Fibroblast of lung (primary cell): ENCODE data around the gene KRT36.

ENCODE experiments used
- EZH2 ChIP-seq: IDR thresholded peaks from 2 replicates; pipeline ENCODE4 v1.5.1; 2012; ENCODE audit warnings: low read length, control low read depth, mild to moderate bottlenecking; ENCODE audit errors: missing control alignments
- TF ChIP-seq, protein P1 (sequence below), 2 donors: IDR thresholded peaks in 1 of 2; conservative IDR thresholded peaks in 1 of 2; 1 replicate in 1 of 2; 2 replicates in 1 of 2; pipeline ENCODE4 v1.5.1; 2011 to 2012; ENCODE audit warnings: low read length in 2 of 2, control low read depth in 1 of 2, inconsistent platforms in 1 of 2, low read depth in 1 of 2, mild to moderate bottlenecking in 1 of 2

- TF ChIP-seq, protein P1, sequence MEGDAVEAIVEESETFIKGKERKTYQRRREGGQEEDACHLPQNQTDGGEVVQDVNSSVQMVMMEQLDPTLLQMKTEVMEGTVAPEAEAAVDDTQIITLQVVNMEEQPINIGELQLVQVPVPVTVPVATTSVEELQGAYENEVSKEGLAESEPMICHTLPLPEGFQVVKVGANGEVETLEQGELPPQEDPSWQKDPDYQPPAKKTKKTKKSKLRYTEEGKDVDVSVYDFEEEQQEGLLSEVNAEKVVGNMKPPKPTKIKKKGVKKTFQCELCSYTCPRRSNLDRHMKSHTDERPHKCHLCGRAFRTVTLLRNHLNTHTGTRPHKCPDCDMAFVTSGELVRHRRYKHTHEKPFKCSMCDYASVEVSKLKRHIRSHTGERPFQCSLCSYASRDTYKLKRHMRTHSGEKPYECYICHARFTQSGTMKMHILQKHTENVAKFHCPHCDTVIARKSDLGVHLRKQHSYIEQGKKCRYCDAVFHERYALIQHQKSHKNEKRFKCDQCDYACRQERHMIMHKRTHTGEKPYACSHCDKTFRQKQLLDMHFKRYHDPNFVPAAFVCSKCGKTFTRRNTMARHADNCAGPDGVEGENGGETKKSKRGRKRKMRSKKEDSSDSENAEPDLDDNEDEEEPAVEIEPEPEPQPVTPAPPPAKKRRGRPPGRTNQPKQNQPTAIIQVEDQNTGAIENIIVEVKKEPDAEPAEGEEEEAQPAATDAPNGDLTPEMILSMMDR (conservative IDR thresholded peaks at IDR 0.05 in 1 of 2, IDR thresholded peaks at IDR 0.05 in 1 of 2; ENCODE audit: low read depth in 1 of 2, low read length in 2 of 2), result no peak
- TF ChIP-seq EZH2, result no peak
These were observed 11.5 kb downstream of the KRT36 start for GRCh38 chr17:41478237-41478636.
